NOMO-1 treated with DMSO at 0.1 percent for 48 hours (cell line): Measurements from ENCODE around the gene KCNAB1.
A peak's percentile ranks its signal among the peaks of the same experiment; 100 is the strongest.

Experiments used
- DNase-seq: peaks from one replicate; lab custom pipeline; 2025; ENCODE audit not compliant: unreplicated experiment; lab: John Stamatoyannopoulos, UW

The KCNAB1 gene

DNA sequence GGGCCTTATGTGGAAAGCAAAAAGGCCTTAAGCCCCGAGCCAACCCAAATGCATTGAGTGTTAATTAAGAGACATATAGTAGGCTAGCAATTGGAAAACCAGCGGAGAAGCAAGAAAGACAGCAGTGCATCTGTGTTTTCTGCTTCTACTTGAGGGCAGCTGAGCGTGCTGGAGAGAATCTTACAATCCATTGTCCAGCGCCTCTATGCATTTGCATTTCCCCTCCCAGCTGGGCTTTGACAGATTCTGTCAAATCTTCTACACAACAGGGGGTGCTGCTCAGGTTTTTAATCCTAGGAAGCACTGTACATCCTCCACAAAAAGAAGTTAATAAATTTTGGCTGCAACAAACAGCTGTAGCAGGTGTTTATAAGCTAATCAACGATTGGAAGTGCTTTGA is 410.6 kb downstream of the KCNAB1 start:
- no peak for DNase-seq

DNA sequence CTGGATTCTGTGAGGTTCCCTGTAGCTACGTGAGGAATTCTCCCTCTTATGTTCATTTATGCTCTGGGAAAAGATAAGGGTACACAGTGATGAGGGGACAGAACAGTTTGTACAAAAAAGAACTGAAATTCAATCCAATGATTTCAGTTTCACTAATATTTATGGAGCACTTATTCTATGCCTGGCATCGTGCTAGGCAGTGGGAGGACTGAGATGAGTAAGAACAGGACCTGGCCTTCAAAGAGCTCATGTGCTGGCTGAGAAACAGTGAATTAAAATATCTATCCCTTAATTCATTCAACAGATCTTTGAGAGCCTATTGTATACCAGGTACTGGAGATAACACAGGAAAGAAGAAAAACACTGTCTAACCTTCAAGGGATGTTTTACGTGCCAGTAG is 412.4 kb downstream of the KCNAB1 start:
- no peak for DNase-seq

DNA sequence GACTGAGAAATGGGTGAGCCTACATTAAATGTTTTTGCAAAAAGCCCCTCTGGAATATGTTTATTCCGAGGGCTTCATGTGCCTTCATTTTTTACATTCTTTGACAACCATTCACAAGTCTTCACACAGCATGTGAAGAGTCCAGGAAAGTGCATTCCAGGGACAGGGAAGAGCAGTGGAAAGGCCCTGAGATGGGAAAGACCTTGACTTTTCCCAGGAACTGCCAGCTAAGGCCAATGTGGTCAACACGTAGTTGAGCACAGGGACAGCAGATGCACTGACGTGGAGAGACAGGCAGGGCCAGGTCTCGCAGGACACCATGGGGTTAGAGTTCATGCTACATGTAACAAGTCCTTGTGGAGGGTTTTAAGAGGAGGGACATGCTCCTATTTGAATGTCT is 412.8 kb downstream of the KCNAB1 start:
- DNase-seq: no peak

DNA sequence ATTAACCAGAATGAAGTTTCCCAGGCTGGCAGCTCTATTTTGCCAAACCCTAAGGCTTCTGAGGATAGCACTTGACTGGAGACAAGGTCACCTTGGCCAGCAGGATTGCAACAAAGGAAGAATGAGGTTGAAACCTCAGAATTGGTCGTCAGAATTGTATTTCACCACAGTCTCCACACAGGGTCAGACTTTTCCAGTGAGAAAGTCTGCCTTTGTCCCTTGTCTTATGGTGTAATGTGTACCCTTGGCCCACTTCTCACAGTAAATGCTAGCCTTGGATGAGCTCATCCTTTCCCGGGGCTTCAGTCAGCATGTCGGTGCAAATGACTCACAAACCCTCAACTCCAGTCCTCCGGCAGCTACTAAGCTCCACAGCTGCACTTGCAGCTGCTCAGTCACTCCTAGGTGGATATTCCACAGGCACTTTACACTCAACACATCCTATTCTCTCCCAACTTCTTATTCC is 414.8 kb downstream of the KCNAB1 start:
- peak; percentile 67 for DNase-seq

DNA sequence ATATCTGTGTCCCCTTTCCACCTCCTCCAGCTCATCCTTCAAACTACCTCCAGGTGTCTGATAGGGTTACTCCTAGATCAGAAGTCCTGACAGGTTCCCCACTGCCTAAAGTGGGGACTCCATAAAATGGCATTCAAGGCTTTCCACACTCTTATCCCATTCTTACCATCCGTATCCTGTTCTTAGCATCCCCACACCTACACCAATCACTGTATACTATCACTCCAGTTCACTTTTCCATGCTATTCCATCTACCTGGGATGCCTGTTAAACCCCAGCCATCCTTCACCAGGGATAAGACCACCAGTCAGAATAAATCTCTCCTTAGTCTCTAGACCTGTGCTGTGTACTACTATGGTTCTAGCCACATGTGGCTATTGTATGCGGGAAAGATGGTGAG is 415.4 kb downstream of the KCNAB1 start:
- no peak for DNase-seq

DNA sequence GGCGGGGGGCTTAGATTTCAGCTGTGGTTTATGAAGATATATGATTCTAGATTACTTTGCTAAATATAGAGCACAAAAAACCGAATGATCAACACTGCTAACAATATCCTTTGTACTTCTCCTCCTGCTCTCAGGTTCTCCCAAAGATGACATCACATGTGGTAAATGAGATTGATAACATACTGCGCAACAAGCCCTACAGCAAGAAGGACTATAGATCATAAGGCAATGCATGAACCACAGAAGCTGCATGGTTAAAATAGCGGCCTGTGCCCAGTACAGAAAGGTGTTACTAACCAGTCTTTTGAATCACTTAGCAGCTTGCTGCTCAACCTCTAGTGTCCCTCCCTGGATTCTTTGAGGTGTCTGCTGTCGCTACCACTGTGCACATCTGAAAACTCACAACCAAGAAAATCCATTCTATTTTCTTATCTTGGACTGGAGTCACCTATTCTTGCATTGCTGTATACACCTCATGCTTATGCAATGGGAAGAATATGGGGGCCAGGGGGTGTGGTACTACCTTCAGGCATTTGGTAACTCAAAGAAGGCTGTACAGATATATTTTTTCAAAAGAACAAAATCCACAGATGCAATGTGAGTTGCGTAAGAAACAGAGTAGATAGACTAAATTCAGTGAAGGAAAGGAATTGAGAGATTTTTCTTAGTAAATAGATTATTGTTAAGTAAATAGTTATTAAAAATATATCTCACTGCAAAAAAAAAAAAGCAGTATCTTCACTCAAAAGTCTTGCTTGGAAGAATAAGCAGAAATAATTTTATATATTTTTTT is 416.3 kb downstream of the KCNAB1 start:
- peak; percentile 37 for DNase-seq

DNA sequence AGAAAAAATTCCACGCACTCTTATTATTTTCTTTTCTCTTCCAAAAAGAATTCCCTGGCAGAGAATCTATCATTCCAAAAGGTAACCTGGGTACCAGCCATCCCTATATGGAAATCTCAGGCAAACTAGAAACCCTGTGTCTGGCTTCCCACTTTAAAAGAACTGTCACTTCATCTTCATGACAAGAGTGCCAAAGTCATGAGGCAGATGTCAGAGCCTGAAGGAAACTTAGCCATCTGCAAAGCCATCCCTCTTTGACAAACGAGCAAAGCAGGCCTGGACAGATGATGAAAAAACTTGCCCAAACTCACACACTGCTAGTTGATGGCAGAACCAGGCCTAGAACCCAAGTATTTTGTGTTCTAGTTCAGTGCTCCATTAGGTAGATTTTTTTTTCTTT is 418.7 kb downstream of the KCNAB1 start:
- DNase-seq: no peak

DNA sequence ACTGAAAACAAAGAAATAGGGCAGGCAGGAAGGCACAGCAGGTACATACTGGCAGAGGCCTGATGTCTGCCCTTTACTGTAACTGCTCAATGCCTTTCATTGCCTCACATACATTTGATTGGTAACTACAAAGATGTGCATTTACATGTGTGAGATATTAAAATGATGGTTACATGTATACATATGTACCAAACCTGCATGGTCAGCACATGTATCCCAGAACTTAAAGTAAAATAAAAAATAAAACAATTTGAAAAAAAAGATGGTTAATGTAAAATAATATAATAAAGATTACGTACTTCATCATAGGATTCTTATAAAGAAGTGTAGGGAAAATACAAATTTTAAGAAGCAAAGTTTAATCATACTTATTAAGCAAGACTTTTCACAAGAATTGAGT is 419.4 kb downstream of the KCNAB1 start:
- no peak for DNase-seq

DNA sequence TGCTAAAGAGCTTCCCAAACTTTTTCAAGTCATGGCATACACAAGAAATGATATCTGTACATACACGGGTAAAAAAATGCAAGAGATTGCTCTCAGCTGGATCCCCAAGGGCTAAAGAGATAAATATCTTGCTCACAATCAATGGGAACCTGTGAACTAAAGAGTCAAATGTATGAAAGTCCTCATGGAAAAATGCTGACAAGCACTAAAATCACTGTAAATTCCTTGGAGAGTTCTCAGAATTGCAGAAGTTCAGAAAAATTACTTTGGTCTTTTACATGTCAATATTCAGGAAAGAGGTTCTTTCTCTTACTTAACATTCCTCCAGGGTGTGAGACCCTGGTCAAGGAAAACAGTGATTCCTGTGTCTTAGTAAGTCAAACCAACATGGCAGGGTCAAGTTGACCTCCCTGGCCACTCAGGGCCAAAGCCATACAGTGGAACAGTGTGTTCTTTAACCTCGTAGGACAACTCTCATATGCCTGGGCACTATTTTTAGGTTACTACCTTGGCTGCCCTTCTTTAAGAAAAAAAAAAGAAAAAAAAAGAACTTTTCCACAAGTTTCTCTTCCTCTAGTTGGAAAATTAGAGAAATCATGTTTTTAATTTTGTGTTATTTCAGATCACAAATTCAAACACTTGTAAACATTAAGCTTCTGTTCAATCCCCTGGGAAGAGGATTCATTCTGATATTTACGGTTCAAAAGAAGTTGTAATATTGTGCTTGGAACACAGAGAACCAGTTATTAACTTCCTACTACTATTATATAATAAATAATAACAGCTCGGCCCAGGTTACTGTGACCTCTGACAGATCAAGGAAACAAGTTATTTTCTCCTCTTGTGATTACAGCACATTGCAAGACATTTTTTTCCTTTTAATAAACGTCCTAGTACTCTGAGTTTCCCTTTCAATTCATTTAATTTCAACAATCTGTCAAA is 422.0 kb downstream of the KCNAB1 start:
- DNase-seq: no peak

DNA sequence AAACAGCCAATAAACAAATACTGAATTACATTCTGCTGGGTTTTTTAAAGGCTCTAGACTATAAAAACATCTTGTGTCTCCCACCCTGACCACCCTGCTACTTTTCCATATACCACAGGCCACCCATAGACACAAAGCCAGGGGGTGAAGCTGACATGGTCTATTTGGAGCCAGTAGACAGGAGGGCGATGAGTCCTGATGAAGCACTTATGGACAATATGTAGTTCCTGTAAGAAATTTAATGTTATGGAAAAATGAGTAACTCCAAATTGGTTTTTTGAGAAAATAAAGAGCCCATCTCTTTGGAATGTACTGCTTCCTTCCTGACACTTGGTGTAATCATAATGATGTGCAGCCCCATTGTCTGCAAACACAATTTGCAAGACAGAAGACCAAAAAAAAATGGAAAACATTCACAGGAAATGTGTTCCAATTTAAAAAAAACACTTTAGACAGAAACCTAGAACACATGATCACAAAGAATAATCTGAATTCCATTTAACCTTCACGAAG is 422.7 kb downstream of the KCNAB1 start:
- DNase-seq: no peak

DNA sequence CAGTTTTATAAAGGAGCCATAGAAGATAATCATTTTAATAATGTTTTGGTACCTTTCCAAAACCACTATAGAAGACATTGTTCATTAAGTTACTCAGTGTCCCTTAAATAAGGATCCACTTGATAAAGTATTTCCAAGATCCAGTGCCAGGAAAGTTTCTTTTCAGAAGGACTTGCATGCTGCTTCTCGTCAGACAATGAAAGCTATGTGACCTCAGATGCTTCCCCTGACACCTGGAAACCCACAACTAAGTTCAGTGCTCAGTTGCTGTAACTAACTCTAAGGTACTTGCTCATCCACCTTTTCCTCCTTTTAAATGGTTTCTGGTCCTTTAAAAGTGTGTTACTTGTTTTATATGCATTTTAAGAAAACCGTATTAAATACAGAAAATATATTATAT is 427.3 kb downstream of the KCNAB1 start:
- no peak for DNase-seq

DNA sequence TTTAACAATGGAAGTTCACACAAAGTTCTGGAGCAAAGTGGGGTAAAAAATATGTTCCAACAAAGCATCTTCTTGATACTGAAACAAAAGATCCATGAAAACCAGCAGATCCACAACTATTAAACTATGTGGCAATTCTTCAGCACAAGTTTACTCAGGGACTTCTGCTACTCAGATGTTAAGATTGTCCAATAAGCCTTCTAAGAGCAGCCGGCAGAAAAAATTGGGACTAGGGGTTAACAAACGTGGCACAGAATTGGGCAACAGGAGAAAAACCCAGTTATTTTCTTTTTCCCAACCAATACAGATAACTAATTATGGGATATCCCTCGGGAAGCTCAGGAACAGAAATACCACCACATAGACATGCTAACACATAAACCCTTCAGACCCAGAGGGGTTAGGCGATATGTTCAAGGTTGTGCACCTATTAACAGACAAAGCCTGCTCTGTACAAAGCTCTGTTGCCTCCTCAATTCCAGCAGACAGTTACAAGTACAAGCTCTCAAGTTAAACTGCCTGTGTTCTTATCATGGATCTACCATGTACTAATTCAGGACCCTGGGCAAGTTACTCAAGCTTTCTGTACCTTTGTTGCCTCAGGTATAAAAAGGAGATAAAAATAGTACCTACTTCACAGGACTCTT is 427.8 kb downstream of the KCNAB1 start:
- no peak for DNase-seq

DNA sequence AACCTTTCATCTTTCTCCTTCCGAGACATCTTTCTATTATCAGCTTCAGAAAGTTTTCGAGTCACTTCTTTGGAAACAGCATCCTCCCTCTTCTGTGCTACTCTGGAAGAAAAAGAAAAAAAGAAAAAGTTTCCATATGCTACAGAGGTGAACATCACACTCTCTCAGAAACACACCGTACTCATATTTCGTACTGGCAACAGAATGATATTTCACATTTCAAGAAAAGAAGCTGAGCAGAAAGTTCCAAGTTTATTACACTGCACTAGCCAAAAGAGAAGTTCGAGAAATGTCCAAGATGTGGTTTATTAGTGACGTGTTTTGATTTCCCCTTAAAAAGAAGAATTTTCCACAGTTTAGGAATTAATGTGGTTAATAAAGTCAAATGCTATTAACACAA is 428.5 kb downstream of the KCNAB1 start:
- no peak for DNase-seq

DNA sequence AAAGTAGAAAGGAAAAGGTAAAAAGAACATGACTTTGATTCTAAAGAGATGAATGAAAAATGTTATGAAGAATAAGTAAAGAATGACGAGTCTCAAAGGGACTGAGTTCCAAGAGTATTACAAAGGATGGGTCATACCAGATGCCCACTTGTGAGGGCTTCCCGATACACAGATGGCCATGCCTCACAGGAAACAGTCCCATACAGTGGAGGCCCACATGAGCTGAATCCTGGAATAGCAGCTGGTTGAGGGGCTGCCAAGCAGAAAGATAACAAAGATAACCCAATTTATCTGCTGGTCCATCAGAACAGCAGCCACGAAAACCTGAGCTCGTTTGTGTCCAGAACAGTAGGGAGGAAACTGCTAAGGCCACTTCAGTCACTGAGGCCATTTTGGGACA is 430.9 kb downstream of the KCNAB1 start:
- no peak for DNase-seq

DNA sequence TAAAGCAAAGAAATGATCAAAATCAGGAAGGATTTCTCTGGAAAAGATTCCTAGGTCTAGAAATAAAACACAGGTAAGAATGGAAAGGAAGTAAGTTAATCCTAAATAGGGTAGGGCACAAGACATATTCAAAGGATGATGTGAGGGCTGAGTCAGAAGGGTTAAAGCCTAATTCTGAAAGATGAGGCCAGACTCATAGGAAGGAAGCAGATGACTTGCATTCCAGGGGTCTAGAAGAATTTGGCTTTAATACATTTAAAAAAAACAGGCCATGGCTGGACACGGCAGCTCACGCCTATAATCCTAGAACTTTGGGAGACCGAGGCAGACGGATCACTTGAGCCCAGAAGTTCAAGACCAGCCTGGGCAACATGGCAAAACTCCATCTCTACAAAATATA is 431.4 kb downstream of the KCNAB1 start:
- no peak for DNase-seq

DNA sequence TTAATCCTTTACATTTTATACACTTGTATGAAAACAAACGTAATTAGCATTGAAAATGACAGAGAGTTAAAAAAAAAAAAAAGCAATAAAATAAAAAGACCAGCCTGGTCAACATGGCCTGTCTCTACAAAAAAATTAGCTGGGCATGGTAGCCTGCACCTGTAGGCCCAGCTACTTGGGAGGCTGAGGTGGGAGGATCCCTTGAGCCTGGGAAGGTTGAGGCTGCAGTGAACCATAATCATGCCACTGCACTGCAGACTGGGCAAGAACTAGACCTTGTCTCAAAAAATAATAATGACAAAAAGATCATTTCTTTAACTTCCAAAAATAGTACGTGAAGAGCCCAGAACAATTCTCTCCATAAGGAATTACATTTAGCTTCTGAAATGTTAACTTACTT is 432.6 kb downstream of the KCNAB1 start:
- DNase-seq: no peak

DNA sequence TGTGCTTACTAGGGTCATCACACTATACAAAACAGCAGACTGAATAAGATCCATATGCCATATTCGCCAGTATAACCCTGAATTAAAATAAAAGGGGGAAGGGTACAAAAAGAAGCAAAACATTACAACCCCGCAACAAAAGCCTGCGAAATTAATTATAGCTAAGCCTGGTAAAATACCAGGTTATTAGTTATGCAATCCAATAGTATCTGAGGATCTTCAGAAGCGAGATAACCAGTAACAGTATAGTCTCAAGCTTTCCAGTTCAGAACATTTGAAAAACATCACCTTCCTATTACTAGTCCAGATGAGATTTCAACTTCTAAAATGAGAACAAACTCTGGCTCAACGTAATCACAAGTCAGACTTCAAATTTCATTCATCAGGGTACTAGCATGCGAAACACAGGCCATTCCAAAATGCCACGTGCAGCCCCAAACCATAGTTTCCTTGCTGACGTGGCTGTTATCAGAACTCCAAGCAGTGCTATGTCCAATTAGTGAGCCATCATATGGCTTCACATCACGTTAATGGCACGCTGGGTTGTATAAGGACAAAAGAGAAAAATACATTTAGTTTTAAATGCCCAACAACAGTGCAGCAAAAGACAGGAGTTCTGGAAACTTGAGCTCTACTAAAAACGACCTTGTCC is 433.5 kb downstream of the KCNAB1 start:
- DNase-seq: peak; percentile 15

DNA sequence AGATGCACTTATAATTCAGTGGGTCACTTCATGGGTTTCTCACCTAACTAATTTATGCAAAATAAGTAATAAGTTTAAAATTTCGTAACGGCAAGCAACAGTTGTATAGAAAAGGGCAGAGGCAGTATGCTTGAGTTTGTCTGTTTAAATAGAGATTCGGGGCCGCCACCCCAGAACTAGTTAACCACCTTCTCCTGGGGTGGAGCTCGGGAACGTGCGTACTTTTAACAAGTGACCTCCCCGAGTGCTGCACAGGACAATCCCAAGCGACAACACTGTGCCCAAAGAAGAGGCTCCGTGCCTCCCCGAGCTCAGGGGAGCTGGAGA is 434.1 kb downstream of the KCNAB1 start:
- no peak for DNase-seq

DNA sequence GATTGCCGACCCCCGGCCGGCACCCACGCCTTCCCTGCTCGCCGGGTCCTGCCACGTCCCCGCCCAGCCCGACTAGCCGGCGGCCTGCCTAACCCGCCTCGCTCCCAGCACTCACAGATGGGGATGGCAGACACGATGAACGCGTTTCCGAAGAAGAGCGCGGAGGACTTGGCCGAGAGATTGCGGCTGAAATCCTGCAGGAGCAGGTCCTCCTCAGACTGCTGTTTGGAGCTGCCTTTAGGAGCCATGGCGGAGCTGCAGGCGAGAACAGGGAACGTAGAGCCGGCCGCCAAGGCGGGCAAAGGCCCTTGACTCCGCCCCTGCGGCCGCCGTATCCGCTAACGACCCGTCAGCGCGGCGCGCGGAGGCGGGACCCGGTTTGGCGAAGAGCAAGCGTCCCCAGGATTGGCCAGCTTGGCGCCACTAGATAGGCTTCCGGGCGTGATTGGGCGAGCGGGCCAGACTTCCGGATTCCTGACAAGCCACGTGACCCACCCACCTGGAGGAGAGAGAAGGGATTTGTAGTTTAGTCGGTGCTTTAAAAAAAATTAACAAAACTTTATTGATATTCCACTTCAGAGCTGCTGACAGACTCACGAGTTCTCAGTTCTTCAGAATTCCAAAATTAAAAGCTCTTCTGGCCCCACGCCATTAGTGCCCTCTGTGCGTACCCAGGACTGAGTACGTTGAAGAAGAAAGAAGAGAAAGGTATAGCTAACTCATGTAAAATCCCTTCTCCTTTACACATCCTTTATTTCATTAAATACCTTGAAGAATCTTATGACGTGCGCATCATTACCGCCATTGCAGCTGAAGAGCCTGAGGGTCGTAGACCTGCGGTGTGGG is 434.7 kb downstream of the KCNAB1 start, which contains the start of gene SSR3:
SSR3 (minus strand) TSS at position 276 of the 846 bp plus-strand sequence; CDS start at position 248, 28 bp downstream.
- DNase-seq: peak; percentile 100

DNA sequence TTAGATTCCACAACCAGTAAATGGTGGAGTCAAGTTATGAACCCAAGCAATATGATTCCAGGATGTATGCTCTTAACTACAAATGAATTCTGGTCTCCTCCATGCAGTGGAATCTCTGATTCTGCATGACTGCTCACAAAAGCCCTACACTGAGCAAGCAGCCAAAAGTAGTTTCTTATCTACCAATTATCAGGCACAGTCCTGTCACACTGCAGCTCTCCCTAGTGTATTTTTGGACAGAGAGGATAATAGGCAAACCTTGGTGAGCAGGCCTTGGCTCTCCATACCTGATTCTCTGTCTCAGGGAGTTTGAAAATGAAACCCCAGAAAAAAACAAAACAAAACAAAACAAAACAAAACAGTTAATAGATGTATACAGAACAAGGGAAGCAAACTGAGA is 438.0 kb downstream of the KCNAB1 start:
- no peak for DNase-seq
